ENCODE results near the gene GPR25.
"Not testable (repeated sequence)": the region's sequence is repeated elsewhere in the genome, so short reads cannot be mapped to it uniquely, and the experiment has no call there.

The GPR25 gene

DNA sequence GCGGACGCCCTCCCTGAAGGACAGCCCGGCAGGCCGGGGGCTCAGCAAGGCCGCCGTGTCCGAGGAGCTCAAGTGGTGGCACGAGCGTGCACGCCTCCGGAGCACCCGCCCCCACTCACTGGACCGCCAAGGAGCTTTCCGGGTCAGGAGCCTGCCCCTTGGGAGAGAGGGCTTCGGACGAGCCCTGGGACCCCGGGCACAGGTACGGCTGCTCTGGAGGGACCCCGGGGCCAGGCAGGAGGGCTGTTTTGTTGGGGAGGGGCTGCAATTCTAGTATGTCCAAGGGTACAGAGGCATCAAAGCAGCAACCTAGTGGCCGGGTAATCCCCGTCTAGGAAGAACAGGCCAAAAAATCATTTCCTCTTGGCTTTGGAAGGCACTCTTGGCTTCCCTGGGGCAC is 39.2 kb downstream of the GPR25 start:
- not testable (repeated sequence) for DNase-seq (ENCODE audit: low read depth, low spot score)

DNA sequence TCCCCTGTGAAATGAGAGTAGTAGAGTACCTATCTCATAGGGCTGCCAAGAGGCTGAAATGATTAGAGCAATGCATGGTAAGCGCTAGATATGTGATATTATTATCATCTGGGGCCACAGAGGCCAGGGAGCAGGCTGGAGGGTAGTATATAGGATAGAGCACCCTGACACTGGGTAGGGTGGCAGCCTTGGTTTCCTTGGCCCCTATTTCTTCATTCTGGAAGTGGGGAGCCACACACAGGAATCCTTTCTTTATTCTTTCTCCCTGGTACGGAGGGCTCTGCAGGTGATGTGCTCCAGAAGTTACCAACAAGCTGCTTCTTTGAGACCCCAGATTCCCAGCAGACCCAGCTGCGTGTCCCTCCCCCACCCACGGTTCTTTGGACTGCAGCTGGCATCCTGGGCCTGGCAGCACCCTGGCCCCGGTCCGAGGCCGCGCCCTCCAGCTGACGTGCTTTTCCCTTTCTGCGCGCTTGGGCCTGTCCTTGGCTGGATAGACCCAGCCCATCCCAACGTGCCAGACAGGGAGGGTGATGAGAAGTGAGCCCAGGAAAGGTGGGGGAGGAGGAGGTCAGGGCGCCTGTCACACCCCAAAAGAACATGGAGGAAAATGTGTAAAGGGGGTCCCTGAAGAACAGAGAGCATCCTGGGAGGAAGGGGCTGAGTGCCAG is 40.1 kb downstream of the GPR25 start:
- DNase-seq (ENCODE audit: low read depth, low spot score), result no peak

DNA sequence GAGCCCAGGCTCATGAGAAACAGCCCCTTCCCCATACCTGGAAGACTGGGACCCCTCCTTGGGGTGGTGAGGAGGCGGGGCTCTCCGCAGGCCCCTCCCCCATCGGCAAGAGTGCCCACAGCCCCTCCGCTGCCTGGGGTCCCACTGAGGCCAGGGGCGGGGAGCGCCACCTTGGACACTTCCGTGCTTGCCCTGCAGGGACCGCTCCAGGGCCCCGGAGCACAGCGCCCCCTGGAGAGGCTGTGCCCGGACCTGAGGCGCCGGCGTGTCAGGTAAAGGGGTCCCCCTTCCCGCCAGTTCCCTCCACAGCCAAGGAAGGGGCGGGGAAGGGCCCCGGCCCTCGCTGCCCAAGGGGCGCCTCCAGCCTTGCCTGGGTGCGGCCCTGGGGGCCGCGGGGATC is 43.4 kb downstream of the GPR25 start:
- no peak for DNase-seq (ENCODE audit: low read depth, low spot score)

DNA sequence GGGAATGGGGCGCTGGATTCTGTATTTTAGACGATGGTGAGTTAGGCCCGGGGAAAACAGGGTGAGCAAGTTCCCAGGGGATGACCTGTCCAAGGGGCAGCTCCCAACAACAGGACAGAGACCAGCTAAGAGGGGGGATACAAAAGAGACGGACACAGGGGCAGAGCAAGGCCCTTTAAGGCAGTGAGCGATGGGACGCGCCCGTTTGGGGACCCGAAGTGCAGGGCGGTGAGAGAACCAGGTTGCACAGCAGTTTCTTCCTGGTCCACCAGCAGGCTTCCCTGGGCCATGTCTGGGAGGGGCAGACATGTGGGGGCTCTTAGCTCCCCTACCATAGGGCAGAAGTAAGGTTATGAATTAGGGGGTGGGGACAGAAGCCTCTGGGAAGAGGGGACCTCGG is 43.9 kb downstream of the GPR25 start:
- no peak for DNase-seq (ENCODE audit: low read depth, low spot score)

DNA sequence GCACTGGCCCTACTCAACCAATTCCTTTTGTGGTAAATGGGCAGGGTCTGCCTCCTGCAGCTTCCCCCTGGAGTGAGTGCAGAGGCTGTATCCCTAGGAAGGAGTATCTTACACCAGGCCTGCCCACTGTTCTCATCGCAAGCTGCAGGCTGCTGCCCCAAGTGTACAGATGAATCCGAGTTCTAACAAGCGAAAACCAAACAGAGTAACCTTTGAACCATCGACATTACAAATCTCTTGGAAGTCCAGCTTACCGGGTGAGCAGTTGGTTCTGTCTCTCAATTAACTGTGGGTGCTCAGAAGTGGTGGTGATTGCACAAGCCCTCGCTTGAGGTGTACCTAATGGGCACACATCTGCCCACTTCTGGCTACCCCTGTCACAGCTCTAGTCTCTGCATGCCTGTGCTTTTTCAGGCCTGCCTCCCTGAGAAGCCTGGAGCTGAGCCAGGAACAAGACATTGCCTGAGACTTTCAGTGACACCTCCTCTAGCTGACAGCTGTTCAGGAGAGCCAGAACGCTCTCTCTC is 44.6 kb downstream of the GPR25 start:
- peak; percentile 26 for DNase-seq (ENCODE audit: low read depth, low spot score)

DNA sequence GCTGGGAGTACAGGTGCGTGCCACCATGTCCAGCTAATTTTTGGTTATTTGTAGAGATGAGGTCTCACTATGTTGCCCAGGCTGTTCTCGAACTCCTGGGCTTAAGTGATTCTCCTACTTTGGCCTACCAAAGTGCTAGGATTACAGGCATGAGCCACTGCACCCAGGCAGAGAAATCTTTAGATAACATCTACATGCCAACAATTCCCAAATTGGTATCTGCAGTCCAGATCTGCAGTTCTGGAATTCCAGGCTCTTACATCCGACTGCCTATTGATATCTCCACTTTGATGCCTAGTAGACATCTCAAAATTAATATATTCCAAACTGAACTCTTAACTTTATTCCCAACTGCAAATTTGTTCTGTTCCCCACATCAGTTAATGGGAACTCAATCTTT is 45.2 kb downstream of the GPR25 start:
- no peak for DNase-seq (ENCODE audit: low read depth, low spot score)

DNA sequence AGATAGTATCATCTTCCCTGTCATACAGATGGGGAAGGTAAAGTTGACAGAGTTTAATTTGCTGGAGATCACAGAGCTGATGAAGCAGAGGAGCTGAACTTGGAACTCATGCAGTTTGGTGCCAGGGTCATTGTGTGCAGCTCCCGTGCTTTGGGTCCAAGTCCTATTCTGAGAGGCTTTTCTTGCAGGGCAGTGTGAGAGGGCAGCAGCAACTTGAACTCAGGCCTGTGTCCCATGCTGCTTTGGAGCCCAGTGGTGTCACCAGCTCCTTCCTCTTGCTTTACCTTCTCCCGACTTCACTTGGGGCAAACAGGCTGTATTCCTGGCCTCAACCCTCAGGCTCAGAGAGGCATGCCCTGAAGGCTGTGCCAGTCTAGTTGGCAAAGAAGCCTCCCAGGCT is 46.6 kb downstream of the GPR25 start:
- DNase-seq (ENCODE audit: low read depth, low spot score), result no peak

DNA sequence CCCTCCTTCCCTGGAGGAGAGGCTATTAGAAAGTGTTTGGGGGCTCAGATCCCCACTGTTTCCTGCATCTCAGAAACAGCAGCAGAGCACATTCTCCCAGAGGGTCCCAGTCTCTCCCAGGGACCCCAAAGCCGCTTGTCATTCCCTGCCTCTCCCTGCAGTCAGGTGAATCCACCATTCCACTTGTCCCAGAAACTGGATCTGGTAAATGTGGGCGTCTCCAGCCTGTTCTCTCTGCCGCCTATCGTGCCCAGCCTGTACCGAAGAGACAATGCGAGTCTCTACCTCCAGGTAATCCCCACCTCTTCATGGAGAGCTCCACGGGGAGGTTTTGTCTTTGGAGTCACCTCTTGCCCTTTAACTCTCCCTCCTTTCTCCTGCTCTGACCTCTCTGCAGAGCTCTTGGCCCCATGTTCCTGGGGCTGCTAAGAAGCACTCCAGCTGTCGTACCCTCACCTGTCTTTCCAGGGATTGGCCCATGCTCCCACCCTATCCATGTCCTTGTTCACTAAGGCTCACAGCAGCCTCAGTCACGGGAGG is 48.9 kb downstream of the GPR25 start:
- no peak for DNase-seq (ENCODE audit: low read depth, low spot score)

DNA sequence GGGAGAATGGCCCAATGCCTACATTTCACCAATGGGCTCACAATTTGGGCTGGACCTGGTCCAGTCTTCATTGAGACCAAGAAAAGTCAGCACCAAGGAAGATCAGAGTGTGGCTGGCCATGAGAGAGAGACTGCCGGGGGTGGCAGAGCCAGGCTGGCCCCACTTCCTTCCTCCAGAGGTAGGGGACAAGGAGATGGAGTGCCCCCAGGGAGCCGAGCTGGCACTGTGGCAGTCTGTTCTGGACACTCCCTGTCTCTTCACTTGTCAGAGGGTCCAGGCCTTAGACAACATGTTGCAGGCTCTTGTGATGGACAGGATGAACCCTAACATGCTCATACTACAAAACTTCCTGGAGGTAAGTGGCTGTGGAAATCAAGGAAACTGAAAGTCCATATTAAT is 49.6 kb downstream of the GPR25 start:
- no peak for DNase-seq (ENCODE audit: low read depth, low spot score)

DNA sequence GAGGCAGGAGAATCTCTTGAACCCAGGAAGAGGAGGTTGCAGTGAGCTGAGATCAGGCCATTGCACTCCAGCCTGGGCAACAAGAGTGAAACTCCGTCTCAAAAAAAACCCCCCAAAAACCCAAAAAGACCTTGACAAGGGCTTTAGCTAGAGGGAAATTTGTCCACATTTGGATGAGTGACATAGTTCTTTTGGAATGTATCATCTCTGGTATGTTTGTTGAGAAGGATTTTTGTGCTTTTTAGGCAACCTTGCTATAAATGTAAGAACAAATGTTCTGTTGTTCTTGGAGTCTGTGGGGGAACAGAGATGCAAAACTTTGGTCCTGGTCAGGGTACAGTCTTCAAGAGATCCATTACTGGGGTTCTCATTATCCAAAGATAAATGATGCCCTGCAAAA is 50.8 kb downstream of the GPR25 start:
- no peak for DNase-seq (ENCODE audit: low read depth, low spot score)
